ENCODE results near the gene FZD7.

GRCh38 chr2:201994973-201995638 is 38.5 kb upstream of the FZD7 start:
- no peak for TF ChIP-seq CTCF (conservative IDR thresholded peaks at IDR 0.05)
- no peak for TF ChIP-seq ZFX (IDR thresholded peaks at IDR 0.05)

Data from C4-2B (cell line).